Fibroblast of lung (primary cell): ENCODE measurements around the gene TSPAN33.

Source experiments
- EZH2 ChIP-seq: IDR thresholded peaks from 2 replicates; pipeline ENCODE4 v1.5.1; 2012; ENCODE audit warnings: low read length, control low read depth, mild to moderate bottlenecking; ENCODE audit errors: missing control alignments
- TF ChIP-seq, protein P1 (sequence below), 2 donors: IDR thresholded peaks in 1 of 2; conservative IDR thresholded peaks in 1 of 2; 1 replicate in 1 of 2; 2 replicates in 1 of 2; pipeline ENCODE4 v1.5.1; 2011 to 2012; ENCODE audit warnings: low read length in 2 of 2, control low read depth in 1 of 2, inconsistent platforms in 1 of 2, low read depth in 1 of 2, mild to moderate bottlenecking in 1 of 2

DNA sequence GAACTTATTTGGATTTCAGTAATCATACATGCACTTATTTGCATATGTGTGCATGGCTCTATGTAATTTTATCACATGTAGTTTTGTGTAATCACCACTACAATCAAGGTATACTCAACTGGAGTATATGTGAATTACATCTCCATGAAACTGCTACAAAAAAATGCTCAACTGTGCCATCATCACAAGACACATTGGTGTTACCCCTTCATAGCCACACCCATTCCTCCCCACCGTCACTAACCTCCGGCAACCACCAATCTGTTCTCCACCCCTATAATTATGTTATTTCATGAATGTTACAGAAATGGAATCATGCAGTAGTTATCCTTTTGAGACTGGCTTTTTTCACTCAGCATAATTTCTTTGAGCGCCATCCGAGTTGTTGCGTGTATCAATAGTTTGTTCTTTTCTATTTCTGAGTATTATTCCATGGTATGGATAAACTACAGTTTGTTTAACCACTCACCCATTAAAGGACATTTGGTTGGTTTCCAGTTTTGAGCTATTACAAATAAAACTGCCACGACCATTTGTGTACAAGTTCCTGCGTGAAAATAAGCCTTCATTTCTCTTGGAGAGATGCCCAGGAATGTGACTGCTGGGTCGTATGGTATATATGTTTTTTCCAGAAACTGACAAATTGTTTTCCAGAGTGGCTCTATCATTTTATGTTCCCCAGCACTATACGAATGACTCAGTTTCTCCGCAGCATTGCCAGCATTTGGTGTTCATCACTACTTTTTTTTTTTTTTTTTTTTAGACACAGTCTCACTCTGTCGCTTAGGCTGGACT lies 32.6 kb downstream of the TSPAN33 start:
- TF ChIP-seq EZH2, result no peak
- TF ChIP-seq, protein P1, sequence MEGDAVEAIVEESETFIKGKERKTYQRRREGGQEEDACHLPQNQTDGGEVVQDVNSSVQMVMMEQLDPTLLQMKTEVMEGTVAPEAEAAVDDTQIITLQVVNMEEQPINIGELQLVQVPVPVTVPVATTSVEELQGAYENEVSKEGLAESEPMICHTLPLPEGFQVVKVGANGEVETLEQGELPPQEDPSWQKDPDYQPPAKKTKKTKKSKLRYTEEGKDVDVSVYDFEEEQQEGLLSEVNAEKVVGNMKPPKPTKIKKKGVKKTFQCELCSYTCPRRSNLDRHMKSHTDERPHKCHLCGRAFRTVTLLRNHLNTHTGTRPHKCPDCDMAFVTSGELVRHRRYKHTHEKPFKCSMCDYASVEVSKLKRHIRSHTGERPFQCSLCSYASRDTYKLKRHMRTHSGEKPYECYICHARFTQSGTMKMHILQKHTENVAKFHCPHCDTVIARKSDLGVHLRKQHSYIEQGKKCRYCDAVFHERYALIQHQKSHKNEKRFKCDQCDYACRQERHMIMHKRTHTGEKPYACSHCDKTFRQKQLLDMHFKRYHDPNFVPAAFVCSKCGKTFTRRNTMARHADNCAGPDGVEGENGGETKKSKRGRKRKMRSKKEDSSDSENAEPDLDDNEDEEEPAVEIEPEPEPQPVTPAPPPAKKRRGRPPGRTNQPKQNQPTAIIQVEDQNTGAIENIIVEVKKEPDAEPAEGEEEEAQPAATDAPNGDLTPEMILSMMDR (conservative IDR thresholded peaks at IDR 0.05 in 1 of 2, IDR thresholded peaks at IDR 0.05 in 1 of 2; ENCODE audit: low read depth in 1 of 2, low read length in 2 of 2), result no peak
